Measurements from ENCODE around the gene SLC28A1. TPM values are rescaled to one million over a fixed set of nuclear protein-coding genes. Genes with fewer than 3 reads are reported as not detected.
"Not testable (repeated sequence)": the region's sequence is repeated elsewhere in the genome, so short reads cannot be mapped to it uniquely, and the experiment has no call there.

SLC28A1 gene
- polyA plus RNA-seq, 1 of the 3 experiments (the other 2 are of a cell fraction), result not detected

- Histone ChIP-seq H3K27me3 (ENCODE audit: insufficient read depth) (no peaks in the 10 kb centered on the region), H3F3A (replicated peaks; ENCODE audit: insufficient read depth) (no peaks in the 10 kb centered on the region), H4K20me1 (ENCODE audit: insufficient read depth) (no peaks in the 10 kb centered on the region), H3K9me2 (no peaks in the 10 kb centered on the region), H2AFZ (ENCODE audit: low read depth) (no peak overlapping the region), H3K4me2 (no peak overlapping the region), H3K9me3 (no peaks in the 10 kb centered on the region), H3K27ac (ENCODE audit: low read depth in 2 of 2, low read length in 1 of 2) (no peak overlapping the region), H3K36me3 (replicated peaks in 1 of 2; ENCODE audit: control insufficient read depth in 1 of 2, insufficient read depth in 2 of 2, low read length in 1 of 2) (no peaks in the 10 kb centered on the region), H3K4me3 (ENCODE audit: low read depth in 2 of 2, low read length in 1 of 2) (no peak overlapping the region), H3K4me1 (ENCODE audit: control insufficient read depth in 1 of 2, insufficient read depth in 2 of 2, low read depth in 1 of 2, low read length in 1 of 2) (peaks cover 0 to 21% of the 10 kb centered on the region in 2 experiments; a peak in 2 of 4 replicates), H3K9ac (no peak overlapping the region), H3K79me2 (ENCODE audit: insufficient read depth) (no peaks in the 10 kb centered on the region)
- ChIA-PET POLR2A (interaction anchor here (0.6 kb wide), 1 partner anchor 68 kb away, joined by 3 read pairs; no protein-coding TSS in a partner anchor), CTCF (interaction anchor here (0.8 to 2.8 kb wide), 4 partner anchors 73 to 277 kb away, joined by 3 to 13 read pairs (median 4); partner anchors contain the start of gene WDR73)
- TF ChIP-seq USF2 (IDR thresholded peaks at IDR 0.05; ENCODE audit: borderline replicate concordance, low read depth, low read length) (no peak), CHD2 (IDR thresholded peaks at IDR 0.05; ENCODE audit: low read length, partially characterized antibody) (no peak), TAF1 (IDR thresholded peaks at IDR 0.05; ENCODE audit: borderline replicate concordance, low read depth, low read length) (no peak), FOXJ3 (CRISPR knock-in tag; IDR thresholded peaks at IDR 0.05) (no peak), PBX3 (IDR thresholded peaks at IDR 0.05) (no peak), RAD21 (IDR thresholded peaks at IDR 0.05; ENCODE audit: low read length) (no peak), GATA2 (CRISPR knock-in tag; IDR thresholded peaks at IDR 0.05) (no peak), MEF2A (IDR thresholded peaks at IDR 0.05; ENCODE audit: borderline replicate concordance, low read depth) (no peak), RCOR1 (IDR thresholded peaks at IDR 0.05; ENCODE audit: low read length) (no peak), CTCF (IDR thresholded peaks at IDR 0.05) (no peak), NRF1 (IDR thresholded peaks at IDR 0.05; ENCODE audit: low read depth, low read length) (no peak), RXRA (IDR thresholded peaks at IDR 0.05; ENCODE audit: borderline replicate concordance, low read depth) (no peak), EZH2phosphoT487 (IDR thresholded peaks at IDR 0.05; ENCODE audit: borderline replicate concordance, low read depth) (no peak), IRF3 (IDR thresholded peaks at IDR 0.05; ENCODE audit: low read depth, low read length) (no peak), YY1 (IDR thresholded peaks at IDR 0.05; ENCODE audit: low read depth) (no peak), SMC3 (IDR thresholded peaks at IDR 0.05; ENCODE audit: low read depth, low read length) (no peak), POLR2AphosphoS5 (IDR thresholded peaks at IDR 0.05; ENCODE audit: low read depth, low read length) (no peak)
- no peak for DNase-seq
These were observed 8.2 kb upstream of the SLC28A1 start for GRCh38 chr15:84876269-84876668.

GRCh38 chr15:84877701-84878100 is 6.8 kb upstream of the SLC28A1 start:
- H3K79me2 ChIP-seq (ENCODE audit: insufficient read depth); H3K9me2 ChIP-seq; H3K36me3 ChIP-seq (replicated peaks in 1 of 2; ENCODE audit: control insufficient read depth in 1 of 2, insufficient read depth in 2 of 2, low read length in 1 of 2); H3K9me3 ChIP-seq; H3F3A ChIP-seq (replicated peaks; ENCODE audit: insufficient read depth); DNase-seq; H3K4me3 ChIP-seq (ENCODE audit: low read depth in 2 of 2, low read length in 1 of 2); H4K20me1 ChIP-seq (ENCODE audit: insufficient read depth); H3K4me2 ChIP-seq; H3K27me3 ChIP-seq (ENCODE audit: insufficient read depth); H2AFZ ChIP-seq (ENCODE audit: low read depth); H3K9ac ChIP-seq; H3K27ac ChIP-seq (ENCODE audit: low read depth in 2 of 2, low read length in 1 of 2); POLR2A ChIA-PET: not testable (repeated sequence)
- 88% methylated on average over 3 of the region's 3 CpGs for WGBS (ENCODE audit: low lambda C conversion rate)
- H3K4me1 ChIP-seq (ENCODE audit: control insufficient read depth in 1 of 2, insufficient read depth in 2 of 2, low read depth in 1 of 2, low read length in 1 of 2), result peaks cover 0 to 12% of the 10 kb centered on the region in 2 experiments; a peak in 2 of 4 replicates
- CTCF ChIA-PET, result interaction anchor here (0.7 to 2.8 kb wide), 16 partner anchors 8 to 279 kb away, joined by 3 to 13 read pairs (median 4); partner anchors contain the start of genes SEC11A and WDR73

Measured in SK-N-SH (cell line).